Measurements from ENCODE around the gene FOXN3. TPM values are rescaled to one million over a fixed set of nuclear protein-coding genes. Genes with fewer than 3 reads are reported as not detected.

Gene FOXN3
- total RNA-seq, 2 donors from 2014 or later: 115 to 119 TPM

GRCh38 chr14:89371585-89372511 lies 45.2 kb downstream of the FOXN3 start:
- intact Hi-C loops (cut with DNase I): no loop called here
- peak in 1 of 2 donors; percentile 21 for ATAC-seq
- DNase-seq: no peak

- no peak for DNase-seq
- ATAC-seq: no peak
Observed at GRCh38 chr14:89370781-89371180, 46.3 kb downstream of the FOXN3 start.

DNA sequence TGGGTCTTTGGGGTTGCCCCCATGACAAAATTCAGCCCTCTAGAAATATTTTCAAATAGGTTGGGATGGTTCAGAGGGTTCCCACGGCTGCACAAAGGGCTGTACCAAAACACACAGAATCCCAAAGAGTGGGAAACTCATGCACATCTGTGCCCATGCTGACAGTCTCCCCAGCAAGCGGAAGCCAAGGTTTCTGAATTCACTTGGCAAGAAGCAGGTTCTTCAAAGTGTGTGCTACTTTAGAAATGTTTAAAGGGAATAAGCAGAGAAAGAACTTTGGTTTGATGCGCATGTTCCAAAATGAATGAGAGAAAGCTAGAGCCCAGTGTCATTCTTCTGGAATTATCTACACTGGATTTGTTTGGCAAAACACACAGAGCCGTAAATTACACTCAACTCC lies 46.7 kb downstream of the FOXN3 start:
- intact Hi-C loops (cut with DNase I): no loop called here
- no peak for ATAC-seq
- no peak for DNase-seq

More at GRCh38 chr14:89370781-89371180, 46.3 kb downstream of the FOXN3 start:
- intact Hi-C loops (cut with DNase I): no loop called here

DNA sequence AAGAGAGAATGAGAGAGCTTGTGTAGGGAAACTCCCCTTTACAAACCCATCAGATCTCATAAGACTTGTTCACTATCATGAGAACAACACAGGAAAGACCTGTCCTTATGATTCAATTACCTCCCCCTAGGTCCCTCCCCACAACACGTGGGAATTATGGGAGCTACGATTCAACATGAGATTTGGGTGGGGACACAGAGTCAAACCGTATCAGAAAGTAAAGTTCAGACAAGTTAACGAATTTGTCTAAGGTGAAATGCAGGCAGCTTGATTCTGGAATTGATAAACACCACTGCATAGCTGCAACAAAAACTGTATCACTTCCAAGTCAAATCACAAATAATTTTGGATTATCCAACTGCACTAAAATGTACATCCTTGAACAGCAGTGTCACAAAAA lies 47.4 kb downstream of the FOXN3 start:
- ATAC-seq (no peak), DNase-seq (no peak)
- intact Hi-C loops (cut with DNase I): no loop called here

DNA sequence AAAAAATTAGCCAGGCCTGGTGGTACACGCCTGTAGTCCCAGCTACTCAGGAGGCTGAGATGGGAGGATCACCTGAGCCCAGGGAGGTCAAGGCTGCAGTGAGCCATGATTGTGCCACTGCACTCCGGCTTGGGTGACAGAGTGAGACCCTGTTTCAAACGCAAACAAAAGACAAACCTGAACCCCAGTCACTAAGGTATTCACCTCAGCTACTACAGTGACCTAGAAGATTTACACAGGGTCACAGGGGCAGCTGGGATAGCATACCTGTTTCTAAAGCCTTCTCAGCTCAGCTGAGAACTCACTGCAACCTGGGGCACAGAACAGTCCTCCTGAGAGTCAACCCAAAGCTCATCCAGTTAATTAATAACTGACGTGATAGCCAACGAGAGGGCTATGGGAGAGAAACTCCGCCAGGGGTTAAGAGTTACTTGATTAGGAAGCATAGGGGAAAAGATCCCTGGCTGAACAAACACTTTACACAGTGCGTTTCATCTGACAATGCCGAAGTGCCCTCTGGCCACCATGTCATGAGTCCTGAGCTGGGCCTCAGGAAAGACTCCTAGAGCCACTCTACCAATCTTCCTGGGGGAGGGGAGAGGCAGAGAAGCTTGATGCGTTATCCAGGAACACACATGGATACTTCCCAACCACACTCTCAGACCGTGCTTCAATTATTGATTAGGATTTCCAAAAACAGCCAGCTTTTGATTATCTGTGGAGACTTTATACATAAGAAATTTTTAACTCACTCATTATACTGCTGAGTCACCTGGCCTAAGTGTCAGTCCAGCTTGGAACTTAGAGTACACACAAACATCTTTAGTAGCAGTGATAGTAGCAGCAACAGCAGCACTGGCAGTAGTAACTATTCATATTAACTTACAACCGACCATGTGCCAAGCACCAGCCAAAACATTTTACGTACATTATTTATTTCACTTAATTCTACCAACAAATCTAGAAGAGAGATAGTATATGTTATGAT lies 48.2 kb downstream of the FOXN3 start:
- DNase-seq (no peak), ATAC-seq (no peak)
- intact Hi-C loops (cut with DNase I): no loop called here

DNA sequence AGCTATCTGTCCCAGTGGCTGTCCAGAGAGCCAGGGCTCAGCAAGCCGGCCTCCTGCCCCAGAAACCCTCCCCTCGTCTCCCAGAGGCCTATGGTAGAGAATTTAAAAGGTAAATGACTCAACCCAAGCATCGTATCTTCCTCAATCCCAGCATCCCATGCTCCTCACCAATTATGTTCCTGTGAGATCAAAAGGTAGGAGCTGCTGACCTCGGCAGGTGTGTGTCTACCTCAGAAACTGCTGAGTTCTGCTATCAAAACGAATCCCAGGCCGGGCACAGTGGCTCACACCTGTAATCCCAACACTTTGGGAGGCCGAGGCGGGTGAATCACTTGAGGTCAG lies 49.3 kb downstream of the FOXN3 start:
- intact Hi-C loops (cut with DNase I): no loop called here
- ATAC-seq (peak in 1 of 2 donors; percentile 23), DNase-seq (no peak)

GRCh38 chr14:89366864-89367778 lies 49.9 kb downstream of the FOXN3 start:
- intact Hi-C loops (cut with DNase I): no loop called here
- ATAC-seq (peak; percentile 53 to 78), DNase-seq (no peak)

DNA sequence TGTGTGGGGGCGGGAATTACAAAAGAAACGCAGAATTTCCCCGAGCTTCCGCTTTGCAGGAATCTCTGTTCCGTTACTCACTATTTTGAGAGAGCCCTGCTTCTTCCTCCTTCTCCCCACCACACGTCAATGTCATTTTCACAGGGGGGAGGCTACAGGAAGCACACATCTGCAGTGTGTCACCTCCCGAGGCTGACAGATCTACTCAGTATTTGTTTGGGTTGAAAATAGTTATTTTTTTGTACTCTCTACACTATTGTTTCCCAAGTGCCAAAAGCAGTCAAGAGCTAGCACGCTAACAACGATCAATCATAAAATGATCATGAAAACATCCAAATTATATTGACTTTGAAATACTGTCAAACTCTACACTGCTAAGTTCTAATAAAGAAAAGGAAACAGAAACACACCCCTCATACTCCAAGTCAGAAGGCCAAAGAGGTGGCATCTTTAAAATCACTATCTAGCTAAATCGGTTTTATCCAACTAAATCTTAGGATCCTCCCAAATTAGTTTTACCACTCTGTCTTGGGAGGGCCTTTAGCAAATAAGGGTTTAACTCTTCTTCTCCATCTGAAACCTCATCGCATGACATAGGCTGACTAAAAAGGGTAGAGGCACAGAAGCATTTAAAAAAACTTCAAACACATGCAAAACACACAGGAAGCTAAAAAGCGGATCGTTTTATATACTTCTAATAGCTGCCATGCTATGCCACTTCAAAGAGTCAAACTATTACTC lies 51.8 kb downstream of the FOXN3 start:
- ATAC-seq (peak; percentile 65 to 66), DNase-seq (no peak)
- intact Hi-C loops (cut with DNase I): no loop called here

DNA sequence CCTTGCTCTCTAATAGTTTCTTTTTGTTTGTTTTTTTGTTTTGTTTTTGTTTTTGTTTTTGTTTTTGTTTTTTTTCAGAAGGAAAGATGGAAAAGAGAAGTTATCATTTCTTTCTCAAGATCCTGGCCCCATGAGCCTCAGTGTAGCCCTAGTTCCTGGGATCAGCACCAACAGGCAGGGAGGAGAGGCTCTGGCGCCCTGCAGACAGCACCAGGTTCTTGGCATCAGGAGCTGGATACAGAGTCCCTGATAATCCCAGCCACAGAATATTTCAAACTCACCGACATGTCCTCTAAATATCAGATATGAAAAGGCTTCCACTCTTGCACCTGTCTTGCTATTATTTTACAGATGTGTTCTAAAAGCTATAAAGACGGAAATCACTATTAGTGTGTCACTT lies 52.7 kb downstream of the FOXN3 start:
- intact Hi-C loops (cut with DNase I): no loop called here

GRCh38 chr14:89360277-89360676 lies 56.8 kb downstream of the FOXN3 start:
- DNase-seq: no peak
- no peak for ATAC-seq
- intact Hi-C loops (cut with DNase I): no loop called here

More for the DNA sequence above, 52.7 kb downstream of the FOXN3 start:
- ATAC-seq (no peak), DNase-seq (no peak)

DNA sequence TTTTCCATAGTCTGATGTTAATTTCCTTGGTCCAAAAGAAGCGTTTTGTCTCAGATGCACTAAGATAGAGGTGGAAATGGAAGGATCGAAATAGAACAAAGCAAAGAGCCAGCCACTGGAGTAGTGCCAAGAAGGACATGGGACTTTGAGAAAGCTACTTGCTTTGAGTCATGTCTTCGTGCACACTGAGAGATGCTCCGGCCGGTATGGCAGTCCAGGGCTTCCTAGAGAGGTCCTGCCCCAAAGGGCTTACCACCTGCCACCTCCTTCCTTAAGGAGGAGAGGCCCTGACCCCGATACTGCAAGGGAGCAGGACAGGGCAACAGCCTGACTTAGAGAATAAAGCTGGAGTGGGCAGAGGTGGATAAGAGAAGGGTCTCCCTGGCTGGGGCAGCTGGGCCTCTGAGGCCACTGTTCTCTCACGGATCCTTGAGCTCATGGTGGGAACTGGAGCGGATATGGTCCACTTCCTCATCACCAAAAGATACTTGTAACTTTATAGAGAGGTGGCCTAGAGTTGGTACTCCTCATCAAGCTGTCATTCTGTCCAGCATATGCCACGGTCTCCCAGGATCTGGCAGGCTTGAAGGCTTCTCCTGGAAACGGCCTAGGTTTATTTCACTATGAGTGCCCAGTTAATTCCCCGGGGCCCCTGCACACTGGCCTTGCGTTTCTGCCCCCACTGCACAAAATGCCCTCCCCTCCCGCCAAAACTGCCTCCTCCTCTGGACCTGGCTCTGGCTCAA lies 57.4 kb downstream of the FOXN3 start:
- ATAC-seq (peak; percentile 48 to 60), DNase-seq (no peak)
- intact Hi-C loops (cut with DNase I): no loop called here

- no peak for DNase-seq
- ATAC-seq: no peak
- intact Hi-C loops (cut with DNase I): no loop called here
Observed at GRCh38 chr14:89357655-89358297, 59.3 kb downstream of the FOXN3 start.

- intact Hi-C loops (cut with DNase I): no loop called here
- DNase-seq: no peak
- ATAC-seq: no peak
Observed at GRCh38 chr14:89356927-89357326, 60.1 kb downstream of the FOXN3 start.

- intact Hi-C loops (cut with DNase I): no loop called here
- DNase-seq: no peak
- no peak for ATAC-seq
Observed at GRCh38 chr14:89356496-89356895, 60.5 kb downstream of the FOXN3 start.

DNA sequence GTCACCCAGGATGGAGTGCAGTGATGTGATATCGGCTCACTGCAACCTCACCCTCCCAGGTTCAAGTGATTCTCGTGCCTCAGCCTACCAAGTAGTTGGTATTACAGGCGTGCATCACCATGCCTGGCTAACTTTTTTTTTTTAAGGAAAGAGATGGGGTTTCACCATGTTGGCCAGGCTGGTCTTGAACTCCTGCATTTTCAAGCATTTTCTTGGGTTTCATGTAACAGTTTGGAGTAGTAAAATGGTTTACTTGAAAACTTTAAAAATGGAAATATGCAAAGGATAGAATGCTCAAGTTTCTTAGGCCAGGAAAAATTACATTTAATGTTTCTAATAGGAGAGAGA lies 63.3 kb downstream of the FOXN3 start:
- intact Hi-C loops (cut with DNase I): no loop called here
- ATAC-seq (no peak), DNase-seq (no peak)

DNA sequence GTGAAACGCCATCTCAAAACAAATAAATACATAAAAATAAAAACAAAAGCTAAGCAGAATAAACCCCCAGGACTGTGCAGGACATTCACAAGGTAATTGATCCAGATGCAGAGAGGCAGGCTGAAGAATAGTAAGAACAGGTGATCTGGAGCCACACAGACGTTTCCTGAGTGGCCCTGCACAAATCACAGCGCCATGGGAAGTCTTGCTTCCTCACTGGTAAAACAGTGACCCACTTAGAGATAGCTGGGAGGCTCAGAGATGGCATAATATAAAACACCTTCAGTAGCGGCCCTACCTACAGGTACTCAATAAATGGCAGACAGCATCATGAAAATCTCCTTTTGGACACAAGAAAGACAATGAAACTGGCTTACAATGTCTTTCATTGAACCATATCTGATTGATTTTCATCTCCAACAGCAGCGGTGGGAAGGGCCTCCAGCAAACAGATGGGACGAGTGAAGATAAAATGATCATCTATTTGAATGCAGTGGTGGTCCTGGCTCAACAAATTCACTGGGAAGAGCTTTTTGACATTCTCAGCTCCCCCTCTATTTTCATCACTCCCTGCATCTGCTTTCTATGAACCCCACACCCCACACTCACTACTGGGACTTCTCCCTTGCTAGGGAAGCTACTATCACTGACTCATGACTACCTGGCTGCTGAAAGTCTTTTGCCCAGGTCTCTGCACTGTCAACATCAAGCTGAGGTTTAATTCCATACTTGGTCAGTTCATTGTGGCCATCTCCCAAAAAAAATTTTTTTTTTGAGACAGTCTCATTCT lies 63.9 kb downstream of the FOXN3 start:
- DNase-seq (no peak), ATAC-seq (no peak)
- intact Hi-C loops (cut with DNase I): no loop called here
